HG03103 (cell line): ENCODE results near the gene N4BP3.

Source experiments
- ATAC-seq: cut with Tn5 transposase; IDR thresholded peaks from one replicate; pipeline ENCODE4 v1.9.1; 2021; ENCODE audit warnings: low read depth; ENCODE audit not compliant: unreplicated experiment

Gene N4BP3

DNA sequence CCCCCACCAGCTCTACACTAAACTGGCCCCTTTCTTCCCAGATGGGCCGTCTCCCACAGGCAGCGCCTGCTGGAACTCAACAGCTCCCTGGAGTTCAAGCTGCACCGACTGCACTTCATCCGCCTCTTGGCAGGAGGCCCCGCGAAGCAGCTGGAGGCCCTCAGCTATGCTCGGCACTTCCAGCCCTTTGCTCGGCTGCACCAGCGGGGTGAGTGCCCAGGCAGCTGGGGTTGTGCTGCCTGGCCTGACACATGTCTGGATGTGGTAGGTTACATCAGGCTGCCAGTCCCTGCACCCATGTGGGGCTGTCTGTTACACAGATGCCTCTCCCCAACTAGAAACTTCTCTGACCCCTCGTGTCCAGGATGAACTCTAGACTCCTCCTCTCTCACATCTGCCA, 30.6 kb downstream of the N4BP3 start:
- ATAC-seq = no peak

DNA sequence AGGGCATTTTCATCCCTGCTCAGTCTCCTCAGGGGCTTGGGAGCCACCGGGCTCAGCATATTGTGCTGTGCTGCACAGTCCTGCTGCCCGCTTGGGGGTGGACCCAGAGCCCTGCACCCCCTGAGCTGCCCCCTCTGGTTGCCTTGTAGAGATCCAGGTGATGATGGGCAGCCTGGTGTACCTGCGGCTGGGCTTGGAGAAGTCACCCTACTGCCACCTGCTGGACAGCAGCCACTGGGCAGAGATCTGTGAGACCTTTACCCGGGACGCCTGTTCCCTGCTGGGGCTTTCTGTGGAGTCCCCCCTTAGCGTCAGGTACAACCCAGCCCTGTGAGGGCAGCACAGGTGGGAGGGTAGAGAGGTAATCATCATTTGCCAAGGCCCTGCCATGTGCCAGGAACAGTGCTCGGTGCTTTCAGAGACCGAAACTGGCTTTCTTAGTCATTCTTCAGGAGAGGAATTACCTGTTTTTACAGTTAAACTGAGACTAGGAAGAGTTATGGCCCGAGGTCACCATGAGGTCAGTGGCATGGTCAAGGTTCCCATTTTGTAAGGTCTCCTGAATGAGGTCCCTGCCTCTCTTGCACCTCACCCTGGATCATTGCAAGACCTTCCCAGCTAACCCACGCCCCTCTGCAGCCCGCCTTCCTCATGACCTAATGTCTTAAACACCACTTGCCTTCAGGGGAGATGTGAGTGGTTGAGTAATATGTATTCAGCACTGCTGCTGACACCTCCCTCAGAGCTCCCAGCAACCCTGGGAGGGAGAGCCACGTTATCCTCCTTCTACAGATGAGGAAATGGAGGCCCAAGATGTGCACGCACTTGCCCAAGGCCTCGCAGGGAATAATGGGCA, 32.9 kb downstream of the N4BP3 start:
- ATAC-seq = peak; percentile 70

DNA sequence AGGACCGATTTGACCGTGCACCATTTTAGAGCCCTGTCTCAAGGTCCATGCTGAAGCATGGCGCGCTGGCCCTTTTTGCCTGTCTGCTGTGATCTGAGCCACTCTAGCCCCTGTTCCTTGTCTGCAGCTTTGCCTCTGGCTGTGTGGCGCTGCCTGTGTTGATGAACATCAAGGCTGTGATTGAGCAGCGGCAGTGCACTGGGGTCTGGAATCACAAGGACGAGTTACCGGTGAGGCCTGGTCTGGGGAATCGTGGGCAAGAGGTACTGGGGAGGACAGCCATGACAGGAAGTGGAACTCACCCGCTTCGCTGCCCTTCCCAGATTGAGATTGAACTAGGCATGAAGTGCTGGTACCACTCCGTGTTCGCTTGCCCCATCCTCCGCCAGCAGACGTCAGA, 34.1 kb downstream of the N4BP3 start:
- ATAC-seq = no peak

DNA sequence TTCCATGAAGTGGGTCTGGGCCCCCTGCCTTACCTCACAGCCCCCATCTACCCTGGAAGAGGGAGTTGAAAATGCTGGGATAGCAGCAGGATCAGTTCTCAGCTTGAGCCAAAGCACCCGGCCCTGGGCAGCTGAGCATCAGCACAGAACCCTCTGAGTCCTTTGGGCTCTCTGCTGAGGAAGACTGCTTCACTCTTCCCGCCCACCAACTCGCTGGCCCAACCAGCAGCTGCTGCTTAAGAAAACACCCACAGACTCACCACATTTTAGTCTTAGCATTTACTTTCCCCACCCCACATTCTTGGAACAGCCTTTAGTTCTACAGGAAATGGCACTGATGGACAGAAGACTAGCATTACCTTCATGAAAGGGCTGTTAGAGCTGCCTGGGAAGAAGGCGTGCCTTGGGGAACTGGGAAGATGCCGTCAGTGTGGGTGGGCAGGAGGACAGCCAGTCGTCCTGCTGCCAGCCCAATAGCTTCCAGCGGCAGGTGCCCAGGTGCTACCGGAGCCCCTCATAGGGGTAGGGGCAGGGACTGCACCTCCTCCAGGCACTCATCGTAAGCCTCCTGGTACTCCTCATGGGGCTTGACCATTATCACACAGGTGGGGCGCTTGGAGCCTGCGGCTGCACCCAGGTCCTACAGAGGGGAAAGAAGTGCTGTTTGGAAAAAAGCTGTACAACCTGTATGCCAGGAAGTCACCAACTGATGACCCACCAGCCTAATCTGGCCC, 36.0 kb downstream of the N4BP3 start:
- no peak for ATAC-seq

DNA sequence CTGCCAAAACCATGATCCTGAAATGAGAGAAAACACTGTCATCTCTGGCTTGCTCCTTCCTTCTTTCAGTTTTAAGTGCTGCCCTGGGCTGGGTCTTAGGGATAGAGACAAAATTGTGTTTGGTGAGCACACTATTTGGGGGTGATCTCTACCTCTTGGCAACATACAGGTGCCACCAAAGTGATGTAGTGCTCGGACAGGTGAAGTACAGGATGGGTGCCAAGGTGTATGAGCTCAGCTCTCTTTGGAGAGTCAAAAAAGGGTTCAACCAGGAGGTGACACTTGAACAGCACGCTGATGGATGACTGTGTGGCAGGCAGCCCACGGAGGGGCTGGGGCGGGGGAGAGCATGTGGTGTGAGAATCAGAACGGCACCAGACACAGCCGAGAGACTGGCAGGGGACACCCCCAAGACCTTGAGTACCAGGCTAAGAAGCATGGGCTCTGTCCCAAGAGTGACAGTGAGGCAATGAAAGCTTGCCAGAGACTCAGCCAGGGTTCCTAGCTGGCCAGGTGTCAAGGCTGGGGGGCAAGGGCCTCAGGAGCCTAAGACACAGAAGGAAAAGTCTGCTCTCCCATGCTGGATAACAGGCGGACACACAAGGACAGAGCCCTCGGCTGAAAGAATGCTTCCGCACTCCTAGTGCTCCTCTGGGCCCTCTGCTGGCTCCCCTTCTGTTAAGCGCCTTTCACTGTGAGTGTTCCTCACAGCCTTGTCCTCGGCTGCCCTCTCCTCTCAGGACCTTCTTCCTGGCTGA, 37.8 kb downstream of the N4BP3 start:
- ATAC-seq = no peak

DNA sequence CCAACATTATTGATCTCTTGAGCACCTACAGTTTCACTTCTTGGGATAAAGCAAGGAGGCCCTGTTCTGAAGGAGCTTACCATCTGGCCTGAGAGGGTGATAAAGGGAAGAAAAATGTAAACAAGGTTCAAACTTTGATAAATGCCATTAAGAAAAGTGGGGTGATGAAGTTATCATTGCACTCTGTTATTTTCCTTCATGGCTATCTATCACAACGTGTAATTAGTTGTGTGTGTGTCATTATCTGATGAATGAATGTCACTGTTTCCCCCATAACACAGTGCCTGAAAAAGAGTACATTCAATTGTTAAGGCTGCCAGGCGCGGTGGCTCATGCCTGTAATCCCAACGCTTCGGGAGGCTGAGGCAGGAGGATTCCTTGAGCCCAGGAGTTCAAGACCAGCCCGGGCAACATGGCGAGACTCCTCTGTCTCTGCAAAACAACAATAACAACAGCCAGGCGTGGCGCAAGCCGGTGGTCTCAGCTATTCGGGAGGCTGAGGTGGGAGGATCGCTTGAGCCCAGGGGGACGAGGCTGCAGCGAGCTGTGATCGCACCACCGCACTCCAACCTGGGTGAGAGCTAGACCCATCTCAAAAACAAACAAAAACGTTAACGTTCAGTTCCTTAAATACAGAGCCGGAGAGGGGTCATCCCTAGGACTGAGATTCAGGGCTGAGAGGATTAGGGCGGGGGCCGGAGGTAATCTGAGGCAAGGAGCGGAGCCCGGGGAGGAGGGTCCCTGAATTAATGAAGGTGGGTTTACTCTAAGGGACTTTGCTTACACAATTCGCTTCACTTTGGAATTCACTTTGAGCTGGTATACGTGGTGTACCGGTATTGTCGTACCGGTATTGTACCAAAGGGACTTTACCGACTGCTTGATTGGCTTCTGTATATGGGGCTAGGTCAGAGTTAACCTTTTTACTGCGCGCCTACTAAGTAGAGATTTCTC, 39.4 kb downstream of the N4BP3 start:
- no peak for ATAC-seq

DNA sequence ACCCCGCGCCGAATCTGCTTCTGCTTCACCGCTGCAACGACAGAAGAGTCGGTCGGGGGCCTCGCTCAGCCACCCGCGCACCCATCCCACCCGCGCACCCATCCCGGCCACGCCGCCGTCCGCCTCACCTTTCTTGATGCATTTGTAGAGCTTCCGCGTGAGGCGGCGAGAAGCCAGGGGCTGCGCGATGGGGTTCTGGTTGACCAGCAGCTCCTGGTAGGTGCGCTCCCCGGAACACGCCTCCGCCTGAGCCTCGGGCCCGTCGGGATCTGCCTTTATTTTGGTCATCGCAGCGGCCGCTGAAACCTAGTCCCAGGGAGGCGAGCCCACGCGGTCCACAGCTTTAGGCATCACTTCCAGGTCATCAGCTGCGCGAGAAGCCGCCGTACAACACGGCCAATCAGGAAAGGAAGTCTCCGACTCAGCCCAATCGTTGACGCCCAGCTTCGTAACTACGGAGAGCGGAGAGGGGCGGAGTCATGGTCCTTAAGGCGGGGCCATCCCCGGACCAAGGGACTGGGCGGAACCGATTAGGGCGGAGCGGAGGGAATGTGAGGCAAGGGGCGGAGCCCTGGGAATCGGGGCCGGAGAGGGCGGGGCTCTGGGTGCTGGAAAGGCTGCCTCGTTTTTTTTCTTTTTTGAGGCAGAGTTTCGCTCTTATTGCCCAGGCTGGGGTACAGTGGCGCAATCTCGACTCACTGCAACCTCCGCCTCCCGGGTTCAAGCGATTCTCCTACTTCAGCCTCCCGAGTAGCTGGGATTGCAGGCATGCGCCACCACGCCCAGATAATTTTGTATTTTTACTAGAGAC, 40.4 kb downstream of the N4BP3 start, which contains the start of gene NHP2:
Gene NHP2 (minus strand): TSS at position 356 of the 811 bp plus-strand sequence. CDS start 68 bp downstream, at position 288.
- peak; percentile 97 for ATAC-seq

DNA sequence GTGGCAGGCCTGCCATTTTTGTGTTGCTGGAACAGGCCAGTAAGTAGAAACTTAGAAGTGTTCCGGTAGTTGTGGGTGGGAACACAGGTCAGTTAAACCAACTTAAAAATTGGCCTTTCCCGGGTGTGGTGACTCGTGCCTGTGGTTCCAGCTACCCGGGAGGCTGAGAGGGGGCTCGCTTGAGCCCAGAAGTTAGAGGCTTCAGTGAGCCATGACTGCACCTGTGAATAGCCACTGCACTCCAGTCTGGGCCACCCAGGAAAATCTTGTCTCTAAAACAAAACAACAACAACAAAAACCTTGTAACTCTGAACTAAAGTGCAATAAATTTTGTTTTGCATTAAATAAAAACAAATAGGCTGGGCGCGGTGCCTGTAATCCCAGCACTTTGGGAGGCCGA, 41.7 kb downstream of the N4BP3 start:
- ATAC-seq = no peak

DNA sequence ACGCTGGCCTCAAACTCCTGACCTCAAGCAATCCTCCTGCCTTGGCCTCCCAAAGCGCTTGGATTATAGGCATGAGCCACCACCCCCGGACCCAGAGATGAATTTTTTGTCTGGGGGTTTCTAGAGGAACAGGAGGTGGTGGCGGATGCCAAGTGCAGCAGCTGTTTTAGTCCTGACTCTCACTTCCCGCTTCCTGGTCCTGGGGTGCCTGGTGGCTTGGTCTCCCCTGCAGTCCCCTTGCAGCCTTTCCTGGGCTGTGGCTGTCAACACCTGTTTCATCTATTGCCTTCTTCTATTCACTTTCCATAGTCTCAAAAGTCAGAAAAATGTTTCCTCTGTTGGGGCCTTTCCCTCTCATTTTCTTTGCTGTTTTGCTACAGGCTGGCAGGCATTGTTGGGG, 46.8 kb downstream of the N4BP3 start:
- no peak for ATAC-seq

DNA sequence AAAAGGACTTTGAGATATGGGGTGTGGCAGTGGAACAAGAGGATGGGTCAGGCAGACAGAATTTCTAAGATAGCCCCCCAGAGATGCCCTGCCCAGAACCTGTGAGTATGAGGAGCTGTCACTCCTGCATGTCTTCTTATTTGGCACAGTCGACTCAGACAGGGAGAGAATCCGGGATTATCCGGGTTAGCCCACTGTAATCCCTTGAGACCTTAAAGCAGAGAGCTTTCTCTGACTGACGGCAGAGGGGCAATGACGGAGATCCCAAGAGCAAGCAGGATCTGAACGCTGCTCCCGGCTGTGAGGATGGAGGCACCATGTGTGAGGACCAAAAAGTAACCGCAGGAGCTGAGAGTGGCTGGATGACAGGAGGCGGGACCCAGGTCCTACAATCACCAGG, 49.1 kb downstream of the N4BP3 start:
- no peak for ATAC-seq

DNA sequence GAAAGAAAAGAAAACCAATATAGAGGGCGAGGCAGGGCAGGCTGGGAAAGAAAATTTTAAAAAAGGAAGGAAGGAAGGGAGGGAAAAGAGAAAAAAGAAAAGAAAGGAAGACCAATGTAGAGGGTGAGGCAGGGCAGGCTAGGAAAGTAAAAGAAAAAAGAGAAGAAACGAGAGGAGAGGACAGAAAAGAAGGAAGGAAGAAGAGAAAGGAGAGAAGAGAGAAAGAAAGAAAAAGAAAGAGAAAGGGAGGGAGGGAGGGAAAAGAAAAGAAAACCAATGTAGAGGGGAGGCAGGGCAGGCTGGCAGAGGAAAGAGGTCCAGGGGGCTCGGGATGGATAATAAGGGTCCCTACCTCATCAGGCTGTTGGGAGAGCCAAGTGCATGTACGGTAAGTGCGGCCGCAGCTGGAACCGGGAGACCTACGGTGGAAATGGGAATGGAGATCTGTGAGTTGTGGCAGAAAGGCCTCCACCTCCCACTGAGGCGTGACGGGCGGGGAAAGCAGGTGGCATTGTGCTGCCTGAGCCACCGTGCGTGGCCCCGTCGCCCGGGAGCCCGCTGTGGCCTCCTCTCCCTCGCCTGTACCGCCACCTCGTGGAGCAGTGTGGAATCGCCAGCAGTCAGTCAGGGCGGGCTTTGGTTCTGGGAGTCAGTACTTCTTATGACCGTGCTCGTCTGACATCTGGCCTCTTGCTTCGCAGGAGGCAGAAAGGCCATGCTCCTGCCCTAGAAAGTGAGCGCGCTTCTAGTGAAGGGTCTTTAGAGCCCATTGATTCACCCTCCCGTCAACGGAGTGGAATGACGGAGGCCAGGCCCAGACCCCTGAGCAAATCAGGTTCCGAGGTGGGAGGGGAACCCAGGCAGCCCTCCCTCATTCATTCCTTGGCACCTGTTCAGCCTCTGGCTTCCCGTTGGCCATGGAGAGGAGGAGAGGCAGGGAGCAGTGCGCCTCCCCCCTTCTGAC, 50.7 kb downstream of the N4BP3 start:
- peak; percentile 94 for ATAC-seq

DNA sequence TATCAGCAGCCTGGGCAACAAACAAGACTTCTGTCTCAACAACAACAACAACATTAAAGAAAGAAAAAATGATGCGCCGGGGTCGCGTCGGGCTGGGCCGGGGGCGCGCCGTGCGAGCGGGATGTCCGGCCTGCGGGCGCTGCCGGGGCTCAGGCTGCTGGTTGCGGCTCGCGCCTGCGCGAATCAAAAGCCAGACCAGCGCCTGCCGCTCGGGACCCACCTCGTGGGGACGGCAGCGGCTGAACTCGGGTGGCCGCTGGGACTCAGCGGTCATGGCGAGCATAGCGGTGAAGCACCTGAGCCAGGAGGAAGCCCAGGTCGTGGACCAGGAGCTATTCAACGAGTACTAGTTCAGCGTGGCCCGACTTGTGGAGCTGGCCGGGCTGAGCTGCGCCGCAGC, 52.2 kb downstream of the N4BP3 start:
- ATAC-seq = no peak

DNA sequence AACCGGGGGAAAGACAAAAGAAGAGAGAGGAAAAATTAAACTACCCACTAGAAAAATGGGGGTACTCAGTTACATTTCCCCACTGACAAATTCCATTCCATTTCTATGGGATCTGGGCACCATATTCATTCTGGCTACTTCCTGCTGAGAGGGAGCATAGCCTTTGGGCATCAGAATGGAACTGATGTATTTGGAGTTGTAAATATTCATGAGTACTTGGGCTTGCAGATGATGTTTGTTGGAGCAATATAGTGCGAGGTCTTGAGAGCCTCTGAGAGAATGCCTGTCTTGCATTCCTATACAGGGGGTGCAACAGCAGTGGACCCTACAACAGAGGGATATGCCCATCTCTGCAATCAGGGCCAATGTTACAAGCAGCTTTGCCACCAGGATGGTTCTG, 57.1 kb downstream of the N4BP3 start:
- no peak for ATAC-seq

DNA sequence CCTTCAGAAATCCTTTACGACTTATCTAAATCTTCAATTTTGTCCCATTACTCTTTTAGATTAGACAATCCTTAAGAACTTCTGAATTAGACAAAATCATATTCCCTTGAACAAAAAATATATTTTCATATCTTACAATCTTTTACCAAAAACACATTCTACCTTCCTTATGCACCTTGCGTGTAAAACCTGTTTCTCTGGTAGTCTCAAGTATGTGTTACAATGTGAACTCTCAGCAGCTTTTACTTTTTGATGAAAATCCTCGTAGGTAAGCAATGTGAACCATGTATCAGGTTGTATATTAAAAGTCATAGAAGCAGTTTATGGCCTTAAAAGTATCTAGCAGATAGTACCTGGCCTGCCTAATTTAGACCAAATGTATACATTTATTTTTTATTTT, 61.1 kb downstream of the N4BP3 start:
- ATAC-seq = no peak
